Stomach (tissue), 4 donors: Measurements from ENCODE around the gene ACBD3.

Experiments used
- CTCF ChIP-seq, 7 experiments: fragments of 450-650 bp in 4 of 7; fragments of 200-600 bp in 3 of 7; sonication (generic) in 3 of 7; IDR thresholded peaks; one replicate each; pipeline ENCODE4 v1.5.1; 2016 to 2019; ENCODE audit warnings: antibody characterized with exemption in 7 of 7, control low read depth in 2 of 7, mild to moderate bottlenecking in 1 of 7
- EP300 ChIP-seq: sonication (generic); formaldehyde crosslinking; IDR thresholded peaks from one replicate; pipeline ENCODE4 v1.6.1; 2017; ENCODE audit warnings: antibody characterized with exemption
- POLR2AphosphoS5 ChIP-seq, 3 donors: sonication (generic); formaldehyde crosslinking; IDR thresholded peaks; one replicate each; pipeline ENCODE4 v1.6.1; 2016; ENCODE audit warnings: antibody characterized with exemption in 3 of 3

GRCh38 chr1:226158457-226158856 is 28.1 kb downstream of the ACBD3 start:
- TF ChIP-seq EP300 (no peak), POLR2AphosphoS5 (IDR thresholded peaks at IDR 0.05) (no peak), CTCF (IDR thresholded peaks at IDR 0.05) (no peak)
